Measurements from ENCODE around the gene PTPRJ.

GRCh38 chr11:48168815-48169214, 188.5 kb downstream of the PTPRJ start:
- TF ChIP-seq CTCF (IDR thresholded peaks at IDR 0.05; ENCODE audit: low read depth, low read length, poor library complexity, severe bottlenecking) (no peak), EZH2phosphoT487 (IDR thresholded peaks at IDR 0.05; ENCODE audit: borderline replicate concordance, low read length) (no peak)
